Prostate gland (tissue), 2 donors: Measurements from ENCODE around the gene ITM2C.

Source experiments
- CTCF ChIP-seq, 4 experiments: fragments of 200-600 bp in 2 of 4; fragments of 450-650 bp in 2 of 4; sonication (generic) in 2 of 4; IDR thresholded peaks; 1 replicate in 3 of 4; 2 replicates in 1 of 4; pipeline ENCODE4 v1.5.1; 2016 to 2019; ENCODE audit warnings: antibody characterized with exemption in 4 of 4, mild to moderate bottlenecking in 2 of 4, moderate library complexity in 2 of 4
- POLR2AphosphoS5 ChIP-seq: sonication (generic); formaldehyde crosslinking; IDR thresholded peaks from one replicate; pipeline ENCODE4 v1.6.1; 2017; ENCODE audit warnings: antibody characterized with exemption

- no peak for TF ChIP-seq CTCF (IDR thresholded peaks at IDR 0.05)
- no peak for TF ChIP-seq POLR2AphosphoS5
Measured at GRCh38 chr2:230840301-230840700, 24.4 kb upstream of the ITM2C start.
